HG02885 (cell line): Measurements from ENCODE around the gene TCF4.
"Not testable (repeated sequence)": the region's sequence is repeated elsewhere in the genome, so short reads cannot be mapped to it uniquely, and the experiment has no call there.

ENCODE experiments used
- ATAC-seq: cut with Tn5 transposase; IDR thresholded peaks from one replicate; pipeline ENCODE4 v1.9.1; 2021; ENCODE audit warnings: mild to moderate bottlenecking; ENCODE audit not compliant: unreplicated experiment, poor library complexity

Gene TCF4

GRCh38 chr18:55483266-55483871, 104.6 kb downstream of the TCF4 start:
- no peak for ATAC-seq

- no peak for ATAC-seq
These were observed 108.2 kb downstream of the TCF4 start for GRCh38 chr18:55479656-55480420.

GRCh38 chr18:55477860-55478581, 110.0 kb downstream of the TCF4 start:
- peak; percentile 25 for ATAC-seq

DNA sequence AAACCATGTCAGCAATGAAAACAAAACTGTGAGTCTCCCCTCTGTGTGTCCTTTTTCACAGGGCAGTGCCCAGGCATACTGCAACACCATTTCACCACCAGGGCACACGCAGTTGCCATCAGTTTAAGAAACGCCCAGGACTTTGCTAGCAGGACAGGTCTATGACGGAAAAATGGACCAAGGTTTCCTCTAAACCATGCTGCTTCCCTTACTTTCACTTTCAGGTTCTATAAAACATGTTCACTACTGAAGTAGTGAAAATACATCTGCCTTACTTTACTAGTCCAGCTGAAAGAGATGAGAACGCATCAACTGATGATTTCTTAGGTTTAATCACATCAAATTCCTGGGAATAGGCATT, 110.5 kb downstream of the TCF4 start:
- ATAC-seq, result peak; percentile 91

- ATAC-seq, result no peak
These were observed 112.1 kb downstream of the TCF4 start for GRCh38 chr18:55475916-55476315.

DNA sequence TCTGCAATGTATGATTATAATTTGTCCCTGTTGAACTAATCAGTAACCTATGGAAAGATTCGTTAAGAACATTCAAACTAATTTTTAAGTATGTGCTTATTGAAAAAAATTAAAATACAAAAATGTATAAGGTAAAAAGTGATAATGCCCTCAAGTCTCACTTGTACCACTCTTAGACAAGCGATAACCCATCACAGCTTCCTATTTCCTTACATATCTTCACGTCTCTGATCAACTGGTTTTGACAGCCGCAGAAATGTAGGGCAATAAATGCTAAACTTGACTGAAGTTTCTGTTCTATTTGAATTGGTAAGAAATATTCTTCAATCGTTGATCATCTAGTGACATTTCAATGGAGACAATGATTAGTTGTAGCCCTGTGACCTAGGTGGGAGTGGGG, 112.5 kb downstream of the TCF4 start:
- no peak for ATAC-seq

DNA sequence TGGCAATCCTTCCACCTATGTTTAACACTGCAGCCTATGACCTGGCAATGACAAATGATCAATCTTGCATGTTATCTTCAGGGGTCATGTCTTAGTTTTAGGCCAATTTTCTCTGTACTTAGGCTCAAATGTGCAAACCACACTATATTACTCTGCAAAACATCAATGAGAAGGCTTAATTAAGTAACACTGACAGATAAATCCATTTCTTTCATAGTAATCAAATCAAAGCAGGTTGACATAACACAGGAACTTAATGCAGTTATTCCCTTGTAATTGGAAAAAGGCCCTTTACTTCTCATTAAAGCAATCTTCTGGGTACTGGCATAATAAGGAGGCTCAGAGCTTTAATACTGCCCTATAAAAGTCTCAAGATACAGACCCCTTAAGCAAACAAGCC, 114.4 kb downstream of the TCF4 start:
- ATAC-seq, result no peak

DNA sequence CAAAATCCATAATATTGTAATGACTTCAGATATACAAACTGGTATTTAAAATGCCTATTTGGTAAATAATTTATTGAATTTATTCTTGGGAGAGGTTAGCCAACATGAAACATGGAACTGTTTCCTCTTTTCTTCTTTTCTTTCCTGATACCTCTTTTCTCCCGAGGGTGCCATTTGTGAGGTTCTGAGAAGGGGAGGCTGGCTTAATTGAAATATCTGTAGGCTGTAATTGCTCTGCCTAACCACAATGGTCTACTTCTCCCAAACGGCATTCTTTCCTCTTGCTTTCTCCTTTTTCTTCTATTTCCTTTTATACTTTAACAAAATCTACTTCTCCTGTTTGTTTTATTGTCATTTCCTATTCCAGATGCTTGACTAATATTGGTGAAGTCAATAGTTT, 114.9 kb downstream of the TCF4 start:
- ATAC-seq, result no peak

DNA sequence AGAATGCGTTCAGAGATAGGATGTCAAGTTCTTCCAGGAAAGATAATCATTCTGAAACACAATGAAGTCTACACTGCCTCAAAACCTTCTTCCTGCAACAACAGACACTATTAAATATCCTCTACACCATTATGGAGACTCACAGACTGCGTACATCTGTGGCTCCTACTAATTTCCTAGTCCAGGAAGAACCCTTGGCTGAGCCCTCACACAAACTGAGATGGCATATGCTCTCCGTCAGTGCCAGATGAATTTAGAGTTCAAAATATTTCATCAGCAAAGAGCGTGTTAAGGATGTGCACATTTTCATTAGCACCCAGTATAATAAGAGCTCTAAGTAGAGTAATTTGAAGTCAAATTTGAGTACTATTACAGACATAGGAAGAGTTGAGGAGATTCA, 117.2 kb downstream of the TCF4 start:
- ATAC-seq, result no peak

GRCh38 chr18:55469134-55469533, 118.9 kb downstream of the TCF4 start:
- not testable (repeated sequence) for ATAC-seq

GRCh38 chr18:55466789-55467188, 121.2 kb downstream of the TCF4 start:
- no peak for ATAC-seq

DNA sequence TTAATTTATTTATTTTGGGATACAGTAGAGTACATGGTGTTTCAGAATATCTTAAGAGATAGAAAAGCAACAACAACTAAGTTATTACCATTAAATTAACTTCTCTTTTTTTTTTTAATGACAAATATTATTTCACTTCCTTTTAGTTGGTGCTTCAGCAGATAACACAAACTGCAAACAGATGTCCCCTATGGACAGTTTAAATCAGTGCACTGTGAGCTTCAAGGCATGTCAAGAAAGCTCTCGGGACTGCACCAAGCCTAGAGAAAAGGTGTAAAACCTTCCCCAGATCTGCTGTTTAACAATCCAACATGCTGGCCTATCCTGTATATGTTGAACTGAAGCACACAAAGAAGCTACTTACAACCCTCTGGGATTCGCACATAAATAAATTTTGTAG, 122.7 kb downstream of the TCF4 start:
- no peak for ATAC-seq

- no peak for ATAC-seq
These were observed 123.4 kb downstream of the TCF4 start for GRCh38 chr18:55464581-55464980.

DNA sequence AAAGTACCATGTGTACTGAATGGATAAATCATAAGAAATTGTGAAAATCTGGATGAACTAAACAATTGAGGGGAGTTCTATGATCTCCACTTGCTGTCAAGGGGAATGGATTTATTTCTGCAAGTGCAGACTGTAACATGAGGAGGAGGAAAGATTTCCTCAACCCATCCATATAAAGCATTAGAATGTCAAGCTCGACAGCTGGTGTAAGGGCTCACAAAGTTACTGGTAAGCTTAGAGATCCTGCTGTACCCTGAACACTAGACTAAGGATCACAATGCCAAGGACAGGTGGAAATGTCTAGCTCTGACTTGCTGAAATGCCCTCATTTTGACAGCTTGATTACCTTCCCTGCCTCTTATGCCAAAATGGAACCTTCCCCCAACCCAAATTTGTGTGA, 125.3 kb downstream of the TCF4 start:
- ATAC-seq, result no peak

GRCh38 chr18:55461848-55462247, 126.1 kb downstream of the TCF4 start:
- ATAC-seq, result no peak

GRCh38 chr18:55458456-55459203, 129.4 kb downstream of the TCF4 start:
- ATAC-seq, result no peak

DNA sequence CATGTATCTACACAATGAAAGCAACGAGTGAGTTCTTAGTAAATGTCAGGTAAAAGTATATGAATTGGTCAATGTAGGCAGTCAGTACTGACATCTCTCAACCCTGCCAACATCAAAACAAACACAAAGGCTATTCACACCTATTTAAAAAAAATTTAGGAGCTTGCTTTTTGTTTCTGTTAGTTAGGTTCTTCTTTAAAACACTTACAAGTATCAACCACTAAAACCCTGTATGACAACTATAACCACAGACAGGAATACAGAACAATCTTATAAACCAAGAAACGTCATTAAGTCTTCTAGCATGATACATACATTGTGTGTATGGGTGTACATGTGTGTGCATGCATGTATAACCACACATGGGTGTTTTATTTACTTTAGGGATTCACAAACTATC, 131.0 kb downstream of the TCF4 start:
- no peak for ATAC-seq

DNA sequence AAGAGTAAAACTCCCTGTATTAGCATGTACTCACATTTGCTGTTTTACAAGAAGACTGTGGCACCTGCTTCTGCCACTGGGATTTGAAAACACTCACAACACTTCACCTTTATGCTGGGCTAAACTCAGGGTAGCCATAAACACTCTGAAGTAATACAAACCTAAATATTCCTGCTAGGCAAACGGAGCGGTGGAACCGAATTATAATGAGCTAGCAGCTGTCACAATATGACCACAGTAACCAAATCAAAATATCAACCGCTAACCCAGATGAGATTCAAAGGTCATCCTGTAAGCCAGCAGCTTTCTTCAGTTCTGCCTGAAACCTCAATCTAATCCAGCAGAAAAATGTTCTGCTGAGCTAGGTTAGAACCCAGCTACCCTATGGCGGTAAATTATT, 132.1 kb downstream of the TCF4 start:
- ATAC-seq, result no peak

GRCh38 chr18:55453186-55453585, 134.8 kb downstream of the TCF4 start:
- no peak for ATAC-seq

DNA sequence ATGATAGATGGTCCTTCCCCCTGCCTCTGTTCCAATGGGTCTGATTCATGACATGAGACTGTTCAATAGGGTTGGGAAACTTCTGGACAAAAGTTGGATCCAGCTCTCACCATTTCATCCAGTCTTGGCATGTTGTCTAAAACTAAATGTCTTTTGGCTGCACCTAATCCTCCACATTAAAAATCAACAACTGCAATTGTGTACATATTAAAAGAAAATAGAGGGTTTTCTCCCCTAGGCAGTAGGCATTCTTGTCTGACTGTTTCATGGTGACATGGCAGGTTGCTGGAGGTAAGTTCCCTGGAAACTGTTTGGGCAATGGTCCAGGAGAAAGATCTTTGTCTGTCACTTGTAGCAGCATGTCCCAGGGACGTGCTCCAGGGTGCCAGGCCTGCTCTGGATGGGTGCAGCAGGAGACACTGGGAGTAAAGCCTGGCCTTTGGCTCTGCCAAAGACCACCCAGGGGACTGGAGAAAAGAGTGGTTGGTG, 135.8 kb downstream of the TCF4 start:
- no peak for ATAC-seq
